HCEC 1CT (cell line): Measurements from ENCODE around the gene SUMO4.
"Not testable (repeated sequence)": the region's sequence is repeated elsewhere in the genome, so short reads cannot be mapped to it uniquely, and the experiment has no call there.

Source experiments
- DNase-seq: peaks from one replicate; pipeline ENCODE4 v3.0.0-alpha.2; 2017

Gene SUMO4

DNA sequence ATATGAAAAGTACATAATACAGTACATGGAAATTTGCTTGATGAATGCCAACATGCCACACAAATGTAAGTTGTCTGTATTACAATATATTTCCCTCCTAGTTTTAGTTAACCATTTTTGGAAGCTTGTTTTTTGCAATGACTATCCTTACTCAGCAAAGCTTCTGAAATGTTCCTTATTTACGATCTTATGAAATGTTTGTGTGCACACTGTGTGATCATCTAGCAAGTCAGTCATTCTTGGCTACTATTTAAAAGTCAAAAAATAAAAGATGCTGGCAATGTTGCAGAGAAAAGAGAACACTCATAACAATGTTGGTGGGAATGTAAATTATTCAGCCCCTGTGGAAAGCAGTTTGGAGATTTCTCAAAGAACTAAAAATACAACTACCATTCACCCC lies 33.8 kb downstream of the SUMO4 start:
- no peak for DNase-seq

DNA sequence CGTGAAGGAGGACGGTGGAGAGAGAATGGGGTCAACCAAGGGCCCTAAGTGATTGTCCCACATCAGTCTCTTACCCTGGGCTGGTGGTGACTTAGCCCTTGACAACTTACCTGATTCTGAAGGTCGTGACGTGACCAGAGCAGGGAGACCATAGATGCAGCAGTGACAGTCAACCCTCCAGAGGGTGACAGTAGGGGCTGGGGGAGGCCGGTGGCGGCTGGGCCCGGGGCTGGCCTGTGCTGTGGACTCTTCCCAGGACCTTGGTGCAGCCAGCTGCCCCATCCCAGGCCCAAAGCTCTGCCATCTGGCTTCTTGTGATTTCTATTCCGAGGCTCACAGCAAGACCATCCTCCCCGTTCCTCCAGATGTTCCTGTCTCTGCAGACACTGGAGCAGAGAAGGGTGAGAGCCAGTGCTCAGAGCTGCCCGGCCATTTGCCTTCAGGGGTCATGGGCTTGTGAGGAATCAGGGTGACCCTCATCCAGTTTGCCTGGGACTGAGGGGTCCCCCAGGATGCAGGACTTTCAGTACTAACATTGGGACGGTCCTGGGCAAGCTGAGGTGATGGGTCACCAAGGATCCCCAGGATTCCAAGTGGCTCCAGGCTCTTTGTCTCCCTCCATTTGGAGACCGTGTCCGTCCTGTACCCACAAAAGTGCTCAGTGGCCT lies 36.0 kb downstream of the SUMO4 start:
- DNase-seq = no peak

DNA sequence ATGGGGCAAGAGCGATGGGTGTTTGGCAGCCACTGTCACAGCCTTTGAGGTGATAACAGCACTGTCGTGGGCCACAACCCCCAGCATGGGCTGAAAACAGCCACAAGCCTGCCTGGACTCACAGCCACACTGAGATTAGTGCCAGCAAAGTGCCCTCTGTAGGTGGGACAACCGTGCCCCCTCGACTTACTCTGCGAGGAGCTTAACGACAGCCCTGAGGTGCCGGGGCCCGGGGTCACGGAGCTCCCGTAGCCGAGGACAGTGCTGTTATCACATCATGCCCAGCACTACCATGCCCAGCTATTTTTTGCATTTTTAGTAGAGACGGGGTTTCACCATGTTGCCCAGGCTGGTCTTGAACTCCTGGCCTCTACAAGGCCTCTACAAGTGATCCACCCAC lies 36.6 kb downstream of the SUMO4 start:
- DNase-seq = no peak

DNA sequence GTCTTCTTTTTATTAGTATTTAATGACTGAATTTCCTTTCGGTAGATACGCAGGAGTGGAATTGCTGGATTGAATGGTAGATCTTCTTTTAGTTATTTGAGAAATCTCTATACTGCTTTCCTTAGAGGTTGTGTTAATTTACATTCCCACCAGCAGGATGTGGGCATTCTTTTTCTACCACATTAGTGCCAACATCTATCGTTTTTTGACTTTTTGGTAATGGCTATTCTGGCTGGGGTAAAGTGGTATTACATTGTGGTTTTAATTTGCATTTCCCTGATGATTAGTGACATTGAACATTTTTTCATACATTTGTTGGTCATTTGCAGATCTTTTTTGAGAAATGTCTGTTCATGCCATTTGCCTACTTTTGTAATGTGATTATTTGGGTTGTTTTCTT lies 37.1 kb downstream of the SUMO4 start:
- DNase-seq = no peak

DNA sequence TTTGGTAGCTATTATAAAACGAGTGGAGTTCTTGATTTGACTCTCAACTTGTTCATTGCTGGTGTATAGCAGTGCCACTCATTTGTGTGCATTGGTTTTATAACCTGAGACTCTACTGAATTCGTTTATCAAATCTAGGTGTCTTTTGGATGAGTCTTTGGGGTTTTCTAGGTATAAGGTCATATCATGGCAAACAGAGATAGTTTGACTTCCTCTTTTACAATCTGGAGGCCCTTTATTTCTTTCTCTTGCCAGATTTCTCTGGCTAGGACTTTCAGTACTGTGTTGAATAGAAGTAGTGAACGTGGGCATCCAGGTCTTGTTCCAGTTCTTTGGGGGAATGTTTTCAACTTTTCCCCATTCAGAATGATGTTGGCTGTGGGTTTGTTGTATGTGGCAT lies 38.8 kb downstream of the SUMO4 start:
- DNase-seq = no peak

DNA sequence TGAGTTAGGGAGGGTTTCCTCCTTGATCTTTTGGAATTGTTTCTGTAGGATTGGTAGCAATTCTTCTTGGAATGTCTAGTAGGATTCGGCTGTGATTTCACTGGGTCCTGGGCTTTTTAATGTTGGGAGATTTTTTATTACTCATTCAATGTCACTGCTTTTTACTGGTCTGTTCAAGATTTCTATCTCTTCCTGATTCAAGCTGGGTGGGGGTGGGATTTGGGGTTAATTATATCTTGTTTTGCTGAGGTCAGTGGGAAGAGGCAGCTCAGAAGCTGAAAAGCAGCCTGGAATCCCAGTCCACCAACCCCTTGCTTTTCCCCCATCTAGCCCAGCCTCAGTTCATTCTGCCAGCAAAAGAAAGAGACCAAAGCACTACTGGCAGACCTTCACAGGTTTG lies 39.6 kb downstream of the SUMO4 start:
- DNase-seq = no peak

DNA sequence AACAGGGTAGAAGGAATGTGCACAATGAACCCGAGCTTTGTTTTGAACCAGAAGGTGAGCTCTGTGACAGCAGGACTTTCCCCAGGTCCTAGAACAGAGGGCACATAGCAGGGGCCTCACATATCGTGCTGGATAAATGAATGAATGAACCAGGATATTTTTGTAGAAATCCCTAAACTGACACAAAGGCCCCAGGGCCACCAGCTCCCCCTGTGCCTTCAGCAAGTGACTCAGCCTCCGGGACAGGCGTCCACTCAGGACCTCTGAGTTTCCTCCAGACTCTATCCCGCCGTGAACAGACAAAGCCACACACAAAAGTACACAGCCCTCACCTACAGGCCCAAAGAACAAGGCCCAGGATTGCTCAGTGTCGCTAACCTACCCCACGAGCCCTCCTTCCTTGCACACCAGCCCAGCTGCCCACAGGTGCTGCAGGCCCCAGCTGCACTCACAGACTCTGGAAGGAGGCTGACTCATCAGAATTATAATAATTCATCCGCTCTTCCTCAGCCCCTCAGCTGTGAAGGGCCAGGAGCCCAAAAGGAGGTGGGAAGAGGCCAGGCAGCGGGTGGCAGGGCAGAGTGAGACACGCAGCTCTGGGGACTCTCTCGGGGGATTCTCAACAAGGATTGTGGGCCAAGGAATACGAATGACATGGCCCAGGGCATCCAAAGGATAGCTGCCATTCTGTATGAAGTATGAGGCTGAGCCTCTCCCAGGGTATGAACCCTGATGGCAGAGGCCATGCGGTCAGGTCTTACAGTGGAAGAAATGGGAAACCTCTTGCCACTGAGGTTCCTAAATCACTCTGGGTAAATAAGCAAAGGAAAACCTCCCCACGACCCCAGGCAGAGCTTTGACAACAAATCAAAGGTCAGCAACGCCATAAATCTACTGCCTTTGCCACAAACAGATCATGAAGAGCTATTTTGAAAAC lies 40.9 kb downstream of the SUMO4 start:
- DNase-seq = peak; percentile 17

DNA sequence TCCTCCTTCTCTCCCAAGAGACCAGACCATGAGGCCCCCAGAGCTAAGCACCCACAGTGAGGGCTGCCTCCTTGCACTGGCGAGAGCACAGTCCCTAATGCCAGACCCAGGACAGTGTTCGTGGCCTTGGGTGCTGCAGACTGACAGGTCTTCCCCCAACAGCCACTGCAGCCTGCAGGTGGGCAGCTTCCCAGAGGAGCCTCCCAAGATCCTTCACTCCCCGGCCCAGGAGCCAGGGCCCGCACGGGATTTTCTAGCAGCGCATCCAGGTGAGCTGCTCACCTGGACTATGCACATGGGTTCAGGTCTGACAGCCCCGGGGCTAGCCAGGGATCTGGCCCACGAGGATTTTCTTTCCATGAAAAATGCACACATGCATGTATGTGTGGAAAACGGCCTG lies 41.7 kb downstream of the SUMO4 start:
- no peak for DNase-seq

DNA sequence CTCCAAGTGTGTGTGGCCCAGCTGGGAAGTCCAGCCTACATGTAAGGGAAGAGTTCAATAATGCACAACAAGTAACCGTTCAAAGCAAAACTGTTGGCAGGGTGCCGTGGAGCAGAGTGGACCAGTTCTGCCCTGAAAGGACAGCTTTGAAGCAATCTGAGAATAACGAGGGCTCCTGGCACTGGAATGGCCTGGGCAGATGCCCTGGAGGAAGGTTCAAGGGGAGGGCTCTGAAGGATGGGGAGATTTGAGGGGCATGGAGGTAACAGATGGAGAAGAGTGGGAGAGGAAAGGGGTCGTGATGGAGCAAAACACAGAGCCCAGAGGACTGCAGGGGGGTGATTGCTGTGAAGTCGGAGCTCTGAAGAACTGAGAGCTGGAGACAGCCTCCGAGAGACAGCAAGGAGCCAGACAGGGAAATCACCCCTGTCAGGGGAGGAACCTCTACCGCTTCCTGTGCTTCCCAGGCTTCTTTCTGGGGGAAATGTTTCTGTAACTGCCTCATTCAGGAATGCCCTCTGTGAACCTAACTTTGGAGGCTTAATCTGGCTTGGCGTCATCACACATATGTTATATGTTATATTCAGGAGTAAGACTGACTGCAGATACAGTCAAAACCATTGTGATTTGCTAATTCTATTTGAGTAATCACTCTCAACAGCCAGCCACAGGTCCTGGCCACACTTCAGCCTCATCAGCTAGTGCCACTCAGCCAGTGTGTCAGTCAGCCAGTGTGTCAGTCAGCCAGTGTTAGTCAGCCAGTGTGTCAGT lies 43.5 kb downstream of the SUMO4 start:
- no peak for DNase-seq

DNA sequence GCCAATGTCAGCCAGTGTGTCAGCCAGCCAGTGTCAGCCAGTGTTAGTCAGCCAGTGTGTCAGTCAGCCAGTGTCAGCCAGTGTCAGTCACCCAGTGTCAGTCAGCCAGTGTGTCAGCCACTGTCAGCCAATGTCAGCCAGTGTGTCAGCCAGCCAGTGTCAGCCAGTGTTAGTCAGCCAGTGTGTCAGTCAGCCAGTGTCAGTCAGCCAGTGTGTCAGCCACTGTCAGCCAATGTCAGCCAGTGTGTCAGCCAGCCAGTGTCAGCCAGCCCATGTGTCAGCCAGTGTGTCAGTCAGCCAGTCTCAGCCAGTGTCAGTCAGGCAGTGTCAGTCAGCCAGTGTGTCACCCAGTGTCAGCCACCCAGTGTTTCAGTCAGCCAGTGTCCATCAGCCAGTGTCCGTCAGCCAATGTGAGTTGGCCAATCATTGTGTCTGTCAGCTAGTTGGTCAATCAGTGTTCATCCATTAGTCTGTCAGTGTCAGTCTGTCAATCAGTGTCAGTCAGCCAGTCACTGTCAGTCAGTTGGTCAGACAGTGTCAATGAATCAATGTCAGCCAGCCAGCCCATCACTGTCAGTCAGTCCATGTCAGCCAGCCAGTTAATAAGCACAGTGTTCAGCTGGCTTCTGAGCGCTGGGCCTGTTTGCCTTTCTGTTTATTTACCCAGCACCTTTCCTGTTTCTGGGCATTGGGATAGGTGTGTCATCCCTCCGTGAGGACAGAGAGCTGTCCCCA lies 44.5 kb downstream of the SUMO4 start:
- not testable (repeated sequence) for DNase-seq

DNA sequence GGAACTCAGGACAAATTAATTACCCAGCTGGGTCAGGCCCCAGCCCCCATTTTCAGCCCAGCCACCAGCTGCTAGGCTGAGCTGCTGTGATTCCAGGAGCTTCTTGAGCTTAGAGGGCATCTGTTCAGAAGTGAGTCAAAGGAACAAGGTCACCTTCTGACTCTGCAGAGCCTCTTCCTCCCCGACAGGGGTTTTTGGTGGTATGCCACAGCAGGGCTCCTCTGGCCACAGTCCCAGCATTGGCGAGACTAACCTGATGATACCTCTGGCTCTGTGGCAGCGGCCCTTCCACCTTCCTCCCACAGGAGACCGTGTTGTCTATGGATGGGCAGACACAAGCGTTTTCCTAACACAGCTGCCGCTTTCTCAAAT lies 45.0 kb downstream of the SUMO4 start:
- DNase-seq = no peak

DNA sequence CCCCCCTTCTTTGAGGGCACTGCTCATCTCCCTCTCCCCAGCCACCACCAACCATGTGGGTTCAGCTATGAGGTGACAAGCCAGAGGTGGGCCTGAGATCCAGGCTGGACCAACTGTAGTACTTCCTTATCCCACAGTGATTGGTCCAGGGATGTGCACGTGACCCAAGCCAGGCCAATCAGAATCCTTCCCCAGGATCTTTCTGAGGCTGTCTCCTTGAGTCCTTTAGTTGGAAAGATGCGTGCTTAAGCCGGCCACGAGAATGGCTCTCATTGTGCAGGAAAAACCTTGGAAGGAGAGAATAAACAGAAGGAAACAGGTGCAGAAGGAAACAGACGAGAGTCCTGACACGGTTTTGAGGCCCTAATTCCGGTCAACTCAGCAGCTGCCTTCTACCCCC lies 45.5 kb downstream of the SUMO4 start:
- no peak for DNase-seq

DNA sequence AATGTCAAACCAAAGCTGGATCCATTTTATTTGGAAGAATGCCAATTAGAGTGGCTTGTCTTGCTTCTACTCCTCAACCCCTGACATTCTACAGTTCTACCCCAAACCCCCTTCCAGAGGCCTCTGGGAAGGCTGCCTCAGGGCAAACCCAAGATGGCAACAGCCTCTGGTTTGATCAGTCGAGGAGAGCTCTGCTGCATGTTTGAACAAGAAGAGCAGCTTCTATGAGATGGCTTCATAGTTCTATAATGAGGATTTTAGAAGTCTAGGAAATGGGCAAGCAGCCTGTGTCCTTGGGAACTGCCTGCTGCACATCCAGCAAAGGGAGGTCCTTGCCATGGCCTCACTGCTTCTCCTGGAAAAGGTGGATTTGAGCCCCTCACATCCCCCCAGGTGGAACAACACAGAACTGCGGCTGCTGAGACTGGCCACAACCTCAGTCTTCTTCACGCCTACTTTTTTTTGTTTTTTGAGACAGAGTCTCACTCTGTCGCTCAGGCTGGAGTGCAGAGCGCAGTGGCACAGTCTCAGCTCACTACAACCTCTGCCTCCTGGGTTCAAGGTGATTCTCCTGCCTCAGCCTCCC lies 46.8 kb downstream of the SUMO4 start:
- DNase-seq = no peak

DNA sequence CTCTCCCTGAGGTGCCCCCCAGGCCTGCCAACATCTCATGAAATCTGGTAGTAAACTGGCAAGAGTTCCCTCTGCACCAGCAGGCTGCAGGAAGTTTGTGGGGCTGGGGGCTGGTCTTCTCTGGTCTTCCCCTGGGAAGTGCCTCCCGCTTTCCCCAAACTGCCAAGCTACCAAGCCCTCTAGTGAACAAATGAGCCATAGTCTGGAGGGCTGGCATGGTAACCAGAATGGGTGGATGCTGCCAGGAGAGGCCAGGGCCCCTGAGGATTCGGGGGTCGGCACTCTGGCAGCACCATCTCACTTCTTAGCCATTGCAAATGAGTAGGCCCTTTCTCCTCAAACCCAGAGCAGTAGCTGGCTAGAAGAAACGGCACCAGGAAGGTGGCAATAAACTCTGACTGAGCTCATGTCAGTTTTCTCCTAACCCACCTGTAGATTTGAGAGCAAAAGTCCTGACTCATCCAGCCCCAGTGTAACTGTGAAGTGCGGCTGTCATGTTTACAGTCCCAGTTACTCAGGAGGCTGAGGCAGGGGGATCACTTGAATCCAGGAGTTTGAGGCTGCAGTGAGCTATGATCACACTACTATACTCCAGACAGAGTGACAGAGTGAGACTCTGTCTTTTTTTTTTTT lies 48.9 kb downstream of the SUMO4 start:
- no peak for DNase-seq

DNA sequence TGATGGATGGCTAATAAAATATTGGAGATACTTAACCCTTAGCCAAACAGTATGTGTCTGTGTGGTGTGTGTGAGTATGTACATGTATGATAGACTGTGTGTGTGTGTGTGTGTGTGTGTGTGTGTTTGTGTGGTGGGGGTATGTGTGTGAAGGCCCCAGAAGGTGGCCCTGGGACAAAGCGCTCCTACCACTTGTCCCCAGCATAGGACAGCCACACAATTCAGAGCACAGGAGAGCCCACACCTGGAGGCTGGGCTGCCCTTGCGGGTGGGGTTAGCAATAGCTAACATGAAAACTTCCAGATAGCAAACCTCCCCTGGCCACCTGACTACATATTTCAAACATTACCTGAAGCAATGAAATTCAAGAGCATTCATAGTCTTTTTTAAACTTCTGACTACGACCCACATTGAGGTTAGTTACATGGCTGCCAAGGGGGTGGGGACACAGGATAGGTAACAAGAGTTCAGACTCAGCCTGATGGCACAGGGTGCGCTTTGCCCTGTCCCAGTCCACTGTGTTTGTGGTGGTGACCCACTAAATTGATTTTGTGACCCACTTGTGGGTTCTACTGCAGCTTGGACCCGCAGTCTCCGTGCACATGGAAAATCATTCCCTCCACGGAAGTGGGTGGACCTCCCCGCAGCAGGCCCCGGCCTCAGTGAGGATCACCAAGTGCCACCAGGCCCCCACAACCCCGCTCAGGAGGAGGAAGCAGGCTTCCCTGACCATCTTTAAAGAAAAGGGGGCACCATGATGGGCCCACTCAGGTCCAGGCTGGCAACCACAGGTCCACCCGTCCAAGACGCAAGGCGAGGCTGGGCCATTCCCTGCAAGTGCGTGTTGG lies 50.0 kb downstream of the SUMO4 start:
- DNase-seq = no peak
